CD4-positive, alpha-beta T cell treated with Interleukin-2 at 100 ng/mL for 4 hours (primary cell): ENCODE measurements around the gene KDM7A.
"Not testable (repeated sequence)": the region's sequence is repeated elsewhere in the genome, so short reads cannot be mapped to it uniquely, and the experiment has no call there.

Source experiments
- DNase-seq: peaks from one replicate; pipeline ENCODE4 v3.0.0-alpha.2; 2020; ENCODE audit warnings: low spot score

Gene KDM7A

GRCh38 chr7:140202942-140203341 is 26.2 kb upstream of the KDM7A start:
- DNase-seq: not testable (repeated sequence)

DNA sequence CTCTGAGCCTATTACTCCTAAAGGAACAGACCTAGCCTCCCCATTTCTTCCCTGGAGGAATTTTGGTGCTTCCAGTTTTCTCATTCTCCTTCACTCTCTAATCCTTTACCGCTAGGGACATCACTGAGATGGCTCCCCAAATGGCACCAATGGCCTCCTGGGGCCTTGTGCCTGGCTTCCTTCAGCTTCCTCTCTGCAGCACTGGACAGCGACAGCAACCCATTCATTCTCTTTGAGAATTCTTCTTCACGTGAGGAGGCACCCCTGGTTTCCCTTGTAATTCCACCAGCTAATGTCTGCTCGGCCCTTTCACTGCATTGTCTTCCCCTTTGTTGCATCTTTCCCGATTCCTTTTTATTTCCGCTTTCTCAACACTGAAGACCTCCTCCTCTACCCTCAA is 24.6 kb upstream of the KDM7A start:
- DNase-seq: no peak

GRCh38 chr7:140200061-140200989 is 23.5 kb upstream of the KDM7A start:
- no peak for DNase-seq

- no peak for DNase-seq
Measured at GRCh38 chr7:140197938-140198337, 21.2 kb upstream of the KDM7A start.

DNA sequence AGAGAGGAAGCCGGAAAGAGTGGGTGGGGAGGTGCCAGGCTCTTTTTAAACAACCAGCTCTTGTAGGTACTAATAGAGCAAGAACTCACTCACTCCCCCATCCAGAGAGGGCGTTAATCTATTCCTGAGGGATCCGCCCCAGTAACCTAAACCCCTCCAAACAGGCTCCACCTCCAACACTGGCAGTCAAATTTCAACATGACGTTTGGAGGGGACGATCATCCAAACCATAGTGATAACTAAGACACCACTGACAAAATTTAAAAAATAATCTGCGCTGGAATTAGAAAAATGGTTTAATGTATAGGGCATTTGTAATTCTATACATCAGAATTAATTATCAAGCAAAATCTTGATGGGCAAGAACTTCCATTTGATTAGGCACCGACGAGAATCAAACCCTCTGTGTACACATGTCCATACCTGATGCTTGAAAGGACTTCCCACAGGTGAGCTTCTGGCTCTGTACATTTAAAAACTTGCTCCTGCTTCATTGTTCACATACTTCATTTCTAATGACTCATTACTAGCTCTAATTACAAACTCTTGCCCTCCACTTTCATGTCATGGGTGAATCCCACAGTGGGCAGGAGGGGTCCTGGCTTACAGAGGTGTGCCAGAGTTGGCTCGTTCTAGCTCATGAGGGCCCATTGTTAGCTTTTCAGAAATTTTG is 20.6 kb upstream of the KDM7A start:
- DNase-seq: no peak

- DNase-seq: no peak
Measured at GRCh38 chr7:140196361-140197217, 19.8 kb upstream of the KDM7A start.

- DNase-seq: no peak
Measured at GRCh38 chr7:140195859-140196258, 19.1 kb upstream of the KDM7A start.

DNA sequence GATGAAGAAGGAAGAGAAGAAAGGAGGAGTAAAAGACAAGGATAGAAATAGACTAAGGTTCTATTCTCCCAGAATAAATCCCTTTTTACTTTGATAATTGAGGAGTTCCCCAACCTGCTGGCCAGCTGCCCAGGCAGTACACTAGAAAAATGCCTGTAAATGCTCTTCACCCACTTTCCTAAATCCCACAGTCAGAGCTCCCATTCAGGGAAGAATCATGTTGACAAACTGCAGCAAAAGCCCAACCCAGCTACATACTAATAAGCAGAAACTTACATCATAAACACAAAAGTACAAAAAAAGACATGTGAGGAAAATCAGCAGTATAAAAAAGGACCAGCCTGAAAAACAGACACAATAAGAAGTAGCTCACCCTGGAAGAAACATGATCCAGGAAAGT is 15.8 kb upstream of the KDM7A start:
- DNase-seq: no peak

DNA sequence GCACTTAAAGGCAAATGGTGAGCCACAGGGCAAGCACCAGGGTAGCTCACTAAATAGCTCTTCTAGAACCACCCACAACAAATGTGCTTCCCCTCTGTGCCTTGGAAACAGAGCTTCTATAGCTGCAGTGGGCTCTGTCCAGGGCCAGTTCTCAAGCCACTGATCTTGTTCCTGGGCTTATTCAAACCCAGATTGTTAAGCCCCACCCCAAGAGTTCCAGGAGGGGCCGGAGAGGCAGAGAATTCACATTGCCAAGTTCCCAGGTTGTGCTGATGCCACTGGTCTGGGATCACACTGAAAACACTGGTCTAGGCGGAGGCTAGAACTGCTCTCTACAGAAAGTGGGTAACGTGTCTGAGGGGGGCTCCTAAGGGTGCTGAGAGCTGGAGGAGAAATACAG is 15.4 kb upstream of the KDM7A start:
- no peak for DNase-seq

DNA sequence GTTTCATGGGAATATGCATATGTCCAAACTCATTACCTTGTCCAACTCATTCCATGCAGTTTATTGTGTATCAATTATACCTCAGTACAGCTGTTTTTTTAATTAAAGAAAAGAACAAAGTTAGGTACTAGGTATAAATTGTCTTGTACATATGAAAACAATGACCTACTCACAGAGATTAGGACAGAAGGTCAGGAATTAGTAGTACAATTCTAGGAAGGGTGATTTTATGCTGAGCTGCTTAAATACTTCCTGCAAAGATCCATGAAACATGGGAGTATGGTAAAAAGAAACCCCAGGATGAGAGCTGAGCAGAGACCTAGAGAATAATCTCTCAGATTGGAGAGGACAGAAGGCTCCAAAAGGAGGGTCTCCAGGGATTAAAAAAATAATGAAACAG is 13.8 kb upstream of the KDM7A start:
- no peak for DNase-seq

DNA sequence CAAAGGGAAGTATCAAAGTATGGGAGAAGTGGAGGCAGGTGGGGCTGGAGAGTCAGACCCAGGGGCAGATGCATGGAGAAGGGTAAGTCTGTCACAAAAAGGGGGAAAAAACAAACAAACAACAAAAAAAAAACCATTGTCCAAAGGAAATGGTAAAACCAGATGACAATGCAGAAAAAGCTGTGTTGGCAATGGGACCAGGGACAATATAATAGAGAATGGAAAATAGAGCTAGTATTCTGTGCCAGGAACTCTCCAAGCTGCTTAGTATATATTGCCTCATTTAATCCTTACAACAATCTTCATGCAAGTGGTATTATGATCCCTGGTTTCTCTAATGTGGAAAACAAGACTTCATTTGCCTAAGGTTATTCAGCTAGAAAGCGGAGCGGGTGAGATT is 13.1 kb upstream of the KDM7A start:
- DNase-seq: no peak

DNA sequence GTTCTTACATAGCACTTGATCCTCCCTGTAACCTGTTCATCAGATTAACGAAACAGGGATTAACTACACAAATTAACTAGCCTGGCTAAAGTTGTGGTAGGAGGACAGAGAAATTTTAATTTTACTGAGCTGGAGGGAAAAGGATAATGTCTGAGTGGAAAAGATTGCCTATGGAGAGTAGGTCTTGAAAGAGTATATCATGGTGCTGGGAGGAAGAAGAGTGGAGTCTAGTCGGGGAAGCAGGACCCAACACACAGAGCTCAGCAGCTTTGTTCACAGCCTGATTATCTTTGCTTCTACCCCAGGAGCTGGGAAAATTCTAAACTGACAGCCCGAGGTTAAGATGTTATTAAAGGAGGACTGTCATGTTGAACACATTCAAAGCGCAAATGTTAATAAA is 6.1 kb upstream of the KDM7A start:
- DNase-seq: no peak

- no peak for DNase-seq
Measured at GRCh38 chr7:140179339-140179738, 2.6 kb upstream of the KDM7A start.

DNA sequence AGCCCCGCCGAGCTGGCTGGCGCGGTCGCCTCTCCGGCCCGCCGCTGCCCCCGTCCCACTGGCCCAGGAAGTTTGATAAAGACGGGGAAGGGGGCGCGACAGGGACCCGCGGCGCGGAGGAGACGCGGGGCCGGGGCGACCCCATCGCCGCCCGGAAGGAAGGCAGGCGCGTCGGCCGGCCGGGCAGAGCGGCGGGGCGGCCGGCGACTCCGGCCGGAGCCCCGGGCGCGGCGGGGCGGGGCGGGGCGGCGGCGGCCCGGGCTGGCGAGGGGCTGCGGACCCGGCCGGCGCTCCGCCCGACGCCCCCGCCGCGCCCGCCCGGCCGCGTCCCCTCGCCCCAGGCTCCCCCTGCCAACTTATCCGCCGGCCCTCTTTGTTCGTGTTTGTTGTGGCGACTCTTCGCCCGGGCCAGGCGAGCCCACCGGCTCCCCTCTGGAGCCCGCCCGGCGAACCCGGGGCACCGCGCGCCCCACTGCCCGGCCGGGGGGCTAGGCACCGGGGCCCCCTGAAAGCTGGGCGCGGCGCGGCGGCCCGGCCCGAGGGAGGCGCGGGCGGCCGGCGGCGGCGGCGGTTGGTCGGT is 571 bp downstream of the KDM7A start:
- DNase-seq: no peak

- DNase-seq: peak; percentile 98
Measured at GRCh38 chr7:140175221-140176121, 1.3 kb downstream of the KDM7A start.

- DNase-seq: no peak
Measured at GRCh38 chr7:140174217-140174616, 2.6 kb downstream of the KDM7A start.

DNA sequence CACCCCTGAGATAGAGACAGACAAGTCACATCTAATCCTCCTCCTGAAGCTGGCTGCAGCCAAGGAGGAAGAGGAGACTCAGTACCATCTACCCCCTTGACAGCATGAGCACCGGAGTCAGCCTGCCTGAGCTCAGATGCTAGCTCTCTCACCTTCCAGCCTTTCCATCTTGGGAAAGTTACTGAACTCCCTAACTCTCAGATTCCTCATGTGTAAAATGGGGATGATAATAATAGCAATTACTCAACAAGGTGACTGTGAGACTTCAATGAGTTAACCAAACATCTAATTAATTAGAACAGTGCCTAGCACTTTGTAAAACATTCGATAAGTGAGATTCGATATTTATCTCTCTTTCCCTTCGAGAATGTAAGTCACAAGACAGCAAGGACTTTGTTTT is 6.4 kb downstream of the KDM7A start:
- DNase-seq: no peak

DNA sequence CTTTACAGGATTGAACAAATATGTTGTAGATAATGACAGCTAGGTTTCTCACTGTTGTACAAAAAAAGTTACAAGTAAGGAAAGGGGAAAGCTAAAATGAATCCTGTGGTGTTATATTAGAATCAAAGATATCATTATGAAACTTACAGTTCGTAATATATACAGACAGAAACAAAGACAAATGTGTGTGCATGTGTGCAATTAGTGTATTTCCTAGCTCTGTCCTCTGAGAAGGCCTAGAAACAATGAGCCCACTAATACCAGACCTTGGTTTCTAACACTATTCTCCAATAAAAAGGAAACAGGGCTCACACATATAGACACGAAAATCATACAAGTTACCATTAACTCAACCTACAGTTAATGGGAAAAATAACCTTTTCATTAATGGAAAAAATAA is 8.0 kb downstream of the KDM7A start:
- no peak for DNase-seq

GRCh38 chr7:140165422-140165821 is 11.4 kb downstream of the KDM7A start:
- DNase-seq: no peak

GRCh38 chr7:140162081-140162480 is 14.7 kb downstream of the KDM7A start:
- not testable (repeated sequence) for DNase-seq

DNA sequence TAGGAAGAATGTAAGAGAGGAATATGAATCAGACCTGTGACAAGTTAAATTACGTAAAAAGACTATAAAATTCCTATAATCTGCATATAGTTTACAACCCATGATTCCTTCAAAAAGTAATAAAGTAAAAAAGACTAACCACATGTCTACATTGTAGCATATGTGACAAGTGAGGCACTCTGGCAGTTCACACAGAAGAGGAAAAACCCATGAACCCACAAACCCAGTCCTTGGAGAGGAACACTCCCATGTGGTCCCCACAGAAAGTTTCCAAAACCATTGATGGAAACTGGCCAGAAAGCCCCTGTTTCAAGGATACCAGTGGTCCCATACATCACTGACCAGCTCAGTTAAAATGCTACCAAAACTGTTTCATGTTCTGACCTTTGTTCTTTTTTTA is 15.7 kb downstream of the KDM7A start:
- no peak for DNase-seq
